Measurements from ENCODE around the gene SNTB2.

SNTB2 gene

DNA sequence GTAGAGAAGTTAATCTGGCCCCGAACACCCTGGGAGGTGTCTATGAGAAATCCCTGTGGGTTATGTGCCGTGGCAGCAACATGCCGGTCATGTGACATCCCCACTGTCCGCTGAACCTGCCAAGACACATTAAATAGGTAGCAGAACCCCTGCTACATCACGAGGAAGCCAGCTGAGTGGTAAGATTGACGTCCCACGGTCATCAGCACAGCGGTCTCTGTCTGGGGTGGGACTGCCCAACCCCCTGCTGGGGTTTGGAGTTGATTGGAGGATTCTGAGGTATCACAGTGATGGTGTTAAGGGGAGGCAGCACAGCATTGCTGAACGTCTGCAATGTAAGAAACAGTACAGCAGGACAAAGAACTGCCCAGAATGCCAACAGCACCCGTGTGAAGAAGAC, 162.6 kb downstream of the SNTB2 start:
- no peak for DNase-seq

DNA sequence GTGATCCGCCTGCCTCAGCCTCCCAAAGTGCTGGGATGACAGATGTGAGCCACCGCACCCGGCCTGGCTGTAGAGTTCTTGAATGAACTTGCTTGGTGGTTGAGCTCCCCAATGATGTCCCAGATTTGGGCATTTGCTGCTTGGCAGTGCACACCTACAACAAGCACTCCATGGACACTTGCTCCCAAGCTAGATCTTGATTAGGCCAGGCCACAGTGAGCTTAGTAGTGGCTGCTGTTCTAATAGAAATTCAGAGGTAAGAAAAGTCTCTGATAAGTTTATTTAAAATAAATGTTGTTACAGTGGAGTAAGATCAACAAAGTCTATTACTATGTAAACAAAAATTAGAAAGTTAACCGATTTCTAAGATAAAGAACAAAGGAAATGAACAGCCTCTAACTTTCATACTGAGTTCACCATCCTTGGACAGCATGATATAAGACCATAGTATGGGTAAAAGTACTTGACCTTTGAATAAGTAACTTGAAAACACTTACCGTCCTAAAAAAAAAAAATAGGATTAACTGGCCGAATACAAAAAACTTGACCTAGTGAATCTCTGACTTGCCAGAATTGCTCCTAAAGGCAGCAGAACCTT, 163.7 kb downstream of the SNTB2 start:
- no peak for DNase-seq

DNA sequence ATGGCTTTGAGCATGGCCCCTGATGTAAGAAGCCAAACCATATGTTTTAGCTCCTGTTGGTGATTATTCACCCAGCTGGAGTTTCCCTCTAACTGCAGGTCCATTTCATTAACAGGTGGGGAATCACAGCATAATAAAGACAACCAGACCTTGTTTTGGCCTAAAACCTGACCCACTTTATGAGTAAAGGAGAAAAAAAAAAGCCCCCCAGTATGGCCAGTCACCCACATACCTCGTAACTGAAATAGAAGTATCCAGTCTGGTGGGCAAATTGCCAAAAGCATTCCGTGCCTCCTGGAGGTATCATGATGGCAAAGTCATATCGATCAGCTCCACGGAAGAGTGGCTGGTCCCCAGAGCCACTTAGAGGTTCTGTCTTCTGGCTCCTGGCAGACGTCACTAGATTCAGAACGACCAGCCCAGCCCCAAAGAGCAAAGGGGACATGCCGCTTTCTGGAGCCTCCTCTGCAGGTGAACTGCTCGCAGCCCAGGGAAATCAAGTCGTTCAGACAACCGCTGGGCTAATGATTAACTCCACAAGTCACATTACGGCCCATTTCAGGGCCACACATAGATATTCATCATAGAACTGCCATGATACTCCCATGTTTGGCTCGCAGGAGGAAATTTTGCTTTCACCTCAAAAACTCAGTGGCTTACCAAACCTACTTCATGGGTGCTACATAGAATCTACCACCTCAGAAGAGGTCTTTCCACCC, 164.5 kb downstream of the SNTB2 start, which contains the start of gene TMED6:
Gene TMED6, minus strand, starts transcription at position 478 of the 719 bp plus-strand sequence. Its CDS starts 33 bp downstream, at position 445.
- no peak for DNase-seq
